GM19397 (cell line): ENCODE data around the gene UNC13B.
"Not testable (repeated sequence)": the region's sequence is repeated elsewhere in the genome, so short reads cannot be mapped to it uniquely, and the experiment has no call there.

Experiments used
- ATAC-seq: cut with Tn5 transposase; IDR thresholded peaks from one replicate; pipeline ENCODE4 v1.9.1; 2021; ENCODE audit warnings: mild to moderate bottlenecking, moderate library complexity; ENCODE audit not compliant: unreplicated experiment

Gene UNC13B

GRCh38 chr9:35364817-35365585 lies 203.2 kb downstream of the UNC13B start:
- no peak for ATAC-seq

GRCh38 chr9:35366627-35367026 lies 204.8 kb downstream of the UNC13B start:
- no peak for ATAC-seq

- no peak for ATAC-seq
These were observed 205.6 kb downstream of the UNC13B start for GRCh38 chr9:35367451-35367850.

- no peak for ATAC-seq
These were observed 208.4 kb downstream of the UNC13B start for GRCh38 chr9:35370241-35370640.

- no peak for ATAC-seq
These were observed 212.6 kb downstream of the UNC13B start for GRCh38 chr9:35374436-35374835.

- no peak for ATAC-seq
These were observed 213.1 kb downstream of the UNC13B start for GRCh38 chr9:35374910-35375309.

GRCh38 chr9:35380039-35380438 lies 218.2 kb downstream of the UNC13B start:
- no peak for ATAC-seq

GRCh38 chr9:35380619-35381018 lies 218.8 kb downstream of the UNC13B start:
- no peak for ATAC-seq

- ATAC-seq, result no peak
These were observed 223.2 kb downstream of the UNC13B start for GRCh38 chr9:35385042-35385441.

GRCh38 chr9:35395076-35395705 lies 233.4 kb downstream of the UNC13B start:
- no peak for ATAC-seq

GRCh38 chr9:35395706-35396101 lies 233.9 kb downstream of the UNC13B start:
- no peak for ATAC-seq

GRCh38 chr9:35396560-35397215 lies 234.9 kb downstream of the UNC13B start:
- ATAC-seq, result no peak

GRCh38 chr9:35397216-35397698 lies 235.4 kb downstream of the UNC13B start:
- ATAC-seq, result no peak

- ATAC-seq, result no peak
These were observed 236.1 kb downstream of the UNC13B start for GRCh38 chr9:35397923-35398322.

- no peak for ATAC-seq
These were observed 237.0 kb downstream of the UNC13B start for GRCh38 chr9:35398651-35399335.

GRCh38 chr9:35404865-35405264 lies 243.1 kb downstream of the UNC13B start:
- no peak for ATAC-seq

GRCh38 chr9:35406183-35406959 lies 244.6 kb downstream of the UNC13B start:
- ATAC-seq, result no peak

GRCh38 chr9:35407846-35408245 lies 246.0 kb downstream of the UNC13B start:
- ATAC-seq, result no peak

- ATAC-seq, result not testable (repeated sequence)
These were observed 247.6 kb downstream of the UNC13B start for GRCh38 chr9:35409434-35409833.

- no peak for ATAC-seq
These were observed 253.1 kb downstream of the UNC13B start for GRCh38 chr9:35414889-35415288.
